Measurements from ENCODE around the gene MOB2.
"Not testable (repeated sequence)": the region's sequence is repeated elsewhere in the genome, so short reads cannot be mapped to it uniquely, and the experiment has no call there.

DNA sequence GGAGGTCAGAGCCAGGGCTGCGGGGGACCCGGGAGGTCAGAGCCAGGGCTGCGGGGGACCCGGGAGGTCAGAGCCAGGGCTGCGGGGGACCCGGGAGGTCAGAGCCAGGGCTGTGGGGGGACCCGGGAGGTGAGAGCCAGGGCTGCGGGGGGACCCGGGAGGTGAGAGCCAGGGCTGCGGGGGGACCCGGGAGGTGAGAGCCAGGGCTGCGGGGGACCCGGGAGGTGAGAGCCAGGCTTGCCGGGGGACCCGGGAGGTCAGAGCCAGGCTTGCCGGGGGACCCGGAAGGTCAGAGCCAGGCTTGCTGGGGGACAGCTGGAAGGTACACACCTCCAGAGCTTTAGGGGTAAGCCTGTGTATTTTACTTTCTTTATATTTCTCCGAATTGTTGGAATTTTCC lies 23.8 kb upstream of the MOB2 start:
- TF ChIP-seq, protein P1, sequence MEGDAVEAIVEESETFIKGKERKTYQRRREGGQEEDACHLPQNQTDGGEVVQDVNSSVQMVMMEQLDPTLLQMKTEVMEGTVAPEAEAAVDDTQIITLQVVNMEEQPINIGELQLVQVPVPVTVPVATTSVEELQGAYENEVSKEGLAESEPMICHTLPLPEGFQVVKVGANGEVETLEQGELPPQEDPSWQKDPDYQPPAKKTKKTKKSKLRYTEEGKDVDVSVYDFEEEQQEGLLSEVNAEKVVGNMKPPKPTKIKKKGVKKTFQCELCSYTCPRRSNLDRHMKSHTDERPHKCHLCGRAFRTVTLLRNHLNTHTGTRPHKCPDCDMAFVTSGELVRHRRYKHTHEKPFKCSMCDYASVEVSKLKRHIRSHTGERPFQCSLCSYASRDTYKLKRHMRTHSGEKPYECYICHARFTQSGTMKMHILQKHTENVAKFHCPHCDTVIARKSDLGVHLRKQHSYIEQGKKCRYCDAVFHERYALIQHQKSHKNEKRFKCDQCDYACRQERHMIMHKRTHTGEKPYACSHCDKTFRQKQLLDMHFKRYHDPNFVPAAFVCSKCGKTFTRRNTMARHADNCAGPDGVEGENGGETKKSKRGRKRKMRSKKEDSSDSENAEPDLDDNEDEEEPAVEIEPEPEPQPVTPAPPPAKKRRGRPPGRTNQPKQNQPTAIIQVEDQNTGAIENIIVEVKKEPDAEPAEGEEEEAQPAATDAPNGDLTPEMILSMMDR (IDR thresholded peaks at IDR 0.05 in 4 of 5, conservative IDR thresholded peaks at IDR 0.05 in 1 of 5) = not testable (repeated sequence)
- not testable (repeated sequence) for TF ChIP-seq POLR2A (IDR thresholded peaks at IDR 0.05)

Data from gastrocnemius medialis (tissue), 4 donors.